Ovary (tissue), 3 donors: Measurements from ENCODE around the gene POLR3B.

Source experiments
- CTCF ChIP-seq, 3 donors: fragments of 450-650 bp in 2 of 3; fragments of 200-600 bp in 1 of 3; IDR thresholded peaks; one replicate each; pipeline versions ENCODE4 v1.5.1 to v1.8.0; 2016 to 2022; ENCODE audit warnings: antibody characterized with exemption in 3 of 3, mild to moderate bottlenecking in 1 of 3
- POLR2A ChIP-seq: fragments of 450-650 bp; IDR thresholded peaks from one replicate; pipeline ENCODE4 v1.6.1; 2017; ENCODE audit warnings: antibody characterized with exemption, mild to moderate bottlenecking, moderate library complexity
- donor health status: DM: no; HTN: no; CAD: no.

- no peak for TF ChIP-seq CTCF (IDR thresholded peaks at IDR 0.05)
- TF ChIP-seq POLR2A = no peak
These were observed 25.9 kb upstream of the POLR3B start for GRCh38 chr12:106331599-106331998.
